ENCODE data around the gene RIMS4.

Gene RIMS4

DNA sequence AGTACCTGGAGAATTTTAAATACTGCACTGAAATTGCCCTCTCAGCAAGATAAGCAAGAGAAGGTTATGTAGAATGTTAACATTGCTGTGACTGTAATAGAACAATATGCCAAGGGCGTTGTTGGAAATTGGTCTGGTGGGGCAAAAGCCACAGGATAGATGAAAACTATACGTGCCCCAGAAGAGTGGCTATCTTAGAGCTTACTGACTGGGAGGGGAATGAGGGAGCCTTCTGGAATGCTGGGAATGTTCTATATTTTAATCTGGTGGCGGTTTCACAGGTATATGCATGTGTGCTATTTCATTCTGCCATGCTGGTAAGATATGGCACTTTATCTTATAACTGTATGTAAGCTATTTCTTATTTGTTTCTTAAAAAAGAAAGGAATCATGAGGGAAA, 39.9 kb upstream of the RIMS4 start:
- TF ChIP-seq, protein P1, sequence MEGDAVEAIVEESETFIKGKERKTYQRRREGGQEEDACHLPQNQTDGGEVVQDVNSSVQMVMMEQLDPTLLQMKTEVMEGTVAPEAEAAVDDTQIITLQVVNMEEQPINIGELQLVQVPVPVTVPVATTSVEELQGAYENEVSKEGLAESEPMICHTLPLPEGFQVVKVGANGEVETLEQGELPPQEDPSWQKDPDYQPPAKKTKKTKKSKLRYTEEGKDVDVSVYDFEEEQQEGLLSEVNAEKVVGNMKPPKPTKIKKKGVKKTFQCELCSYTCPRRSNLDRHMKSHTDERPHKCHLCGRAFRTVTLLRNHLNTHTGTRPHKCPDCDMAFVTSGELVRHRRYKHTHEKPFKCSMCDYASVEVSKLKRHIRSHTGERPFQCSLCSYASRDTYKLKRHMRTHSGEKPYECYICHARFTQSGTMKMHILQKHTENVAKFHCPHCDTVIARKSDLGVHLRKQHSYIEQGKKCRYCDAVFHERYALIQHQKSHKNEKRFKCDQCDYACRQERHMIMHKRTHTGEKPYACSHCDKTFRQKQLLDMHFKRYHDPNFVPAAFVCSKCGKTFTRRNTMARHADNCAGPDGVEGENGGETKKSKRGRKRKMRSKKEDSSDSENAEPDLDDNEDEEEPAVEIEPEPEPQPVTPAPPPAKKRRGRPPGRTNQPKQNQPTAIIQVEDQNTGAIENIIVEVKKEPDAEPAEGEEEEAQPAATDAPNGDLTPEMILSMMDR (conservative IDR thresholded peaks at IDR 0.05; ENCODE audit: low read depth, low read length) = no peak
- no peak overlapping the region for H3K4me3 ChIP-seq (ENCODE audit: low read depth, low read length)
- no peak for DNase-seq (ENCODE audit: low read depth)

DNA sequence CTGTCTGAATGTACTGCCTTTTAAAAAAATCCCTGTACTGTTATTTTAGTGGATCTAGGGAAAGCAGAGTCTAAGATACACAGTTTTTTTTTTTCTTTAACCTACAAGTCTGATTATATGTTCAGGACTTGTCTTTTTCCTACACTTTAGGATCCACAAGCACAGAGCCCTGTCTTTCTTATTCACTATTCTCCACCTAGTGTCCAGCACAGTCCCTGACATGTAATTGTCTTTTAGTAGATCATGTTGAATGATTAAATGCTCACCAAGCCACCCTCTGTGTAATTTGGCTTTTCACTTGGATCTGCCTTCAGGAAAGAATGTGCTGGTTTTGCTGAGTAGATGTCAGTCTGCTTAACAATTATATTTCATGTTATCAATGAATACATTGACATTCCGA, 39.4 kb upstream of the RIMS4 start:
- TF ChIP-seq, protein P1 (conservative IDR thresholded peaks at IDR 0.05; ENCODE audit: low read depth, low read length) = no peak
- DNase-seq (ENCODE audit: low read depth) = peak; percentile 9
- H3K4me3 ChIP-seq (ENCODE audit: low read depth, low read length) = no peak overlapping the region

DNA sequence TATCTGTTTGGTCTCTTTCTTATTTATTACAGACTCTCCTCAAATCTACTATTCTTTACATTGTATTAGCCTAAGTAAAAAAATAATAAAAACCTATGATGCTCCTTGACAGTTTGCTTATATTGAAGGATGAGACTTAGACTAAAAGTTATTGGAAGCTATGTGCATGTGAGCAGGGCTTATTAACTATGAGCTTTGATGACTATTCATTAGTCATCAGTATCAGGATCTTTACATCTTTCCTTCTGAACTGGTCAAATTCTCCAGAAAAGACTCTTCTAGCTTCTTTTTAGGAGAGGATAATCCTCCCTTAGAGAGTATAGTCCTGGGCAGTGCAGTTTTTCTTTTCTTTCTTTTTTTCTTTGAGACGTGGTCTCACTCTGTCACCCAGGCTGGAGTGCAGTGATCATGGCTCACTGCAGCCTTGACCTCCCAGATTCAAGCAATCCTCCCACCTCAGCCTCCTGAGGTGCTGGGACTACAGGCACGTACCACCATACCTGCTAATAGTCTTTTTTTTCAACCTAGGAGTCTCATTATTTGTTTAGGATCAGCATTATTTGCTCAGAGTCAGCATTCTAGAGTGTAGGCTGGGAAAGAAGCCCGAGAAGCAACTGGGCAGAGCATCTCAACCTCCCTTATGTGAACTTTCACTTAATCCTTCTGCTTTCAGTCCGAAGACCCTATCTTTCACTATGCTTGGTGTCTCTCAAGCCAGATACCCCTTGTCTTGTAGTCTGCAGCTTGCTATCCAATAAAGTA, 38.1 kb upstream of the RIMS4 start:
- no peak overlapping the region for H3K4me3 ChIP-seq (ENCODE audit: low read depth, low read length)
- TF ChIP-seq, protein P1 (conservative IDR thresholded peaks at IDR 0.05; ENCODE audit: low read depth, low read length) = no peak
- no peak for DNase-seq (ENCODE audit: low read depth)

DNA sequence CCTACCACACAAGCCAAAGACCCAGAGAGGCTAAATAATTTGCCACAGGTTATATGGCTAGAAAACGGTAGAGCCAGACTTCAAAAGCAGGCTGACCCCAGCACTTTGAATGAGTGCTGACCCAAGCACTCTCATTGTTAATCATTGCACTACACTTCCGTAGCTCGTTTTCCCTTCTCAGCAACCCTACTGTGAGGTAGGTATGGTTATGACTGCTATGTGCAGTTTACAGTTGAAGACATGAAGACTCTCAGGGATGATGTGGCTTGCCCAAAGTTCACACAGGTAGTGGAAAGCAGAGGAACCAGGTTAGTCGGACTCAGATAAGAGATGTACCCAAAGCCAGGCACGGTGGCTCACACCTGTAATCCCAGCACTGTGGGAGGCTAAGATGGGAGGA, 33.5 kb upstream of the RIMS4 start:
- H3K4me3 ChIP-seq (ENCODE audit: low read depth, low read length) = no peak overlapping the region

DNA sequence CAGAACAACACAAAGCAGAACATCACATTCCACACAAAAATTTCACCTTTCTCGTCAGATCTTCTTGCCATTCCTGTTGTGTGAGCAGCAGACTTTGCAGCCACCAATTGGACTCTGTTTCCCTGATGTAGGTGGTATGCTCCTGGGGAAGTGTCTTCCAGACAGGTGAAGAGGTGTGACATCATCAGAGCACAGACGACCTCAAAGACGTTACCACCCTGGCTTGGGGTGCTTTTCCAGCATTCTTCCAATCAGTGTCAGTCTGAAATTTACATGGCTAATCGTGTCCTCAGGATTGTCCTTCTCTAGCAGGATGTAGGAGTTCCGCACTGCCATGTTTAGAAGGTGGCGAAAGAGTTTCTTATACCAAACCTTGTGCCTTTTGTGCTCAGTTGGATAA, 31.6 kb upstream of the RIMS4 start:
- TF ChIP-seq, protein P1 (conservative IDR thresholded peaks at IDR 0.05; ENCODE audit: low read depth, low read length) = no peak
- no peak for DNase-seq (ENCODE audit: low read depth)
- H3K4me3 ChIP-seq (ENCODE audit: low read depth, low read length) = no peak overlapping the region

More for the DNA sequence above, 33.5 kb upstream of the RIMS4 start:
- no peak for DNase-seq (ENCODE audit: low read depth)
- TF ChIP-seq, protein P1 (conservative IDR thresholded peaks at IDR 0.05; ENCODE audit: low read depth, low read length) = no peak

DNA sequence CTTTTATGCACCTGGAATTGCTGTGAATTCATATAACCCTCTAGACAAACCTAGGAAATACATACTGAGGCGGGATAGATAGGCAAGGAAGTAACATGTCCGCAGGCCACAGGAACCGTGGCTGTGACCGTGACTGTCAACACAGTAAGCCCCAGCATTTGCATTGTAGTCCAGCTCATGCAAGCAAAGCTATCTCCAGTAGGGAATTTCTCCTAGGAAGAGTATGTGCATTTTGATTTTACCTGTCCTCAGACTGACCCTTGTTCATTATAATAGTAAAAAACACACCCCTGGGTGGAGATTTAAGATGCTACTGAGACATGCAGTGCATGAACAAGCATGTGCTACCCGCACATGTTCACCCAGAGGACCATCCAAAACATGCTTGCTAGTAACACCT, 30.5 kb upstream of the RIMS4 start:
- no peak for DNase-seq (ENCODE audit: low read depth)
- TF ChIP-seq, protein P1 (conservative IDR thresholded peaks at IDR 0.05; ENCODE audit: low read depth, low read length) = no peak
- no peak overlapping the region for H3K4me3 ChIP-seq (ENCODE audit: low read depth, low read length)

DNA sequence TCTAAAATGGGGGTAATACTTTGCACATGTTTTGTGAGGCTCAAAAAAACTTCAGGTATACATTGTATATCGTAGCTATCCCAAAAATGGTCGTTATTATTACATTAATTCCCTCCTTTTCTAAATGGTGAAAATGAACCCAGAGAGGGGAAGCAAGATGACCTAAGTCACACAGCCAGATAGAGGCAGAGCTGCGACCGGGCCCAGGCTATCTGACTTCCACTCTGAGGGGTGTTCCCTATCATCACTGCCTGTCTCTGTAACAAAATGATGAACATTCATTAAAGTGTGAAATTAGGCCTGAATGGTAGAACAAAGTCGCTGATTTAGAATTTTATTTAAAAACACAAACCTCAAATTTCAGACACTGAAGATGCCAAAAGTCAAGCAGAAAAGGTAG, 29.1 kb upstream of the RIMS4 start:
- H3K4me3 ChIP-seq (ENCODE audit: low read depth, low read length) = no peak overlapping the region
- no peak for DNase-seq (ENCODE audit: low read depth)
- TF ChIP-seq, protein P1 (conservative IDR thresholded peaks at IDR 0.05; ENCODE audit: low read depth, low read length) = no peak
